Limb (tissue), 2 donors: Measurements from ENCODE around the gene CCDC57.
"Not testable (repeated sequence)": the region's sequence is repeated elsewhere in the genome, so short reads cannot be mapped to it uniquely, and the experiment has no call there.

Experiments used
- DNase-seq, 2 donors: peaks; one replicate each; pipeline ENCODE4 v3.0.0-alpha.2; 2016; ENCODE audit errors: extremely low spot score in 2 of 2

CCDC57 gene

GRCh38 chr17:82154881-82155331, 57.7 kb downstream of the CCDC57 start:
- no peak for DNase-seq

DNA sequence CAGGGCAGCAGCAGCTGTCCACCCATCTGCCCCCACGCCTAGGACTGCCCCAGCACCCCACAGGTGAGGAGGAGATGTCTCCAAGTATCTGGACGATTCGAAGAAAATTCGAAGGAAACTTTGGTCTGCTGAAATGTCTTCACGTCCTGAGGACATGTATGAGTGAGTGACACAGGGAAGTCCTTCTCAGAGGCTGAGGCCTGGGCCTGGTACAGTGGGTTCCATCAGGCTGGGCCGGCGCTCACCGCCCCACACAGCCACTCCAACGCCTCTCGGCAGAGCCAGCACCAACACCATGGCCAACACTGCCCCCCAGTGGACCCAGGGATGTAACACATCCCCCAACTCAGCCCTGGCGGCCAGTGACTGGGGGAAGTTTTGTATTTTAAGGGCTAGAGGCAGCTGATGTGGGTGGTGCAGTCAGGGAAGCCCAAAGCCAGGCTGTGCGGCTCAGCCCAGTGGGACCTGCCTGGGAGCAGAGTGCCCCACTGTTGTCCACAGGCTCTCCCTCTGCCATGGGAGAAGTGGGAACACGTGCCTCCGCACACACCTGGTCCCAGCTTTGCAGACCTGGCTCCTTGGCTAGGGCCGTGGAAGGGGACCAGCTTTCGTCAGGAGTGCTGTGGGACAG, 58.8 kb downstream of the CCDC57 start:
- DNase-seq = peak; percentile 32 to 84

GRCh38 chr17:82153295-82153691, 59.3 kb downstream of the CCDC57 start:
- DNase-seq = no peak

DNA sequence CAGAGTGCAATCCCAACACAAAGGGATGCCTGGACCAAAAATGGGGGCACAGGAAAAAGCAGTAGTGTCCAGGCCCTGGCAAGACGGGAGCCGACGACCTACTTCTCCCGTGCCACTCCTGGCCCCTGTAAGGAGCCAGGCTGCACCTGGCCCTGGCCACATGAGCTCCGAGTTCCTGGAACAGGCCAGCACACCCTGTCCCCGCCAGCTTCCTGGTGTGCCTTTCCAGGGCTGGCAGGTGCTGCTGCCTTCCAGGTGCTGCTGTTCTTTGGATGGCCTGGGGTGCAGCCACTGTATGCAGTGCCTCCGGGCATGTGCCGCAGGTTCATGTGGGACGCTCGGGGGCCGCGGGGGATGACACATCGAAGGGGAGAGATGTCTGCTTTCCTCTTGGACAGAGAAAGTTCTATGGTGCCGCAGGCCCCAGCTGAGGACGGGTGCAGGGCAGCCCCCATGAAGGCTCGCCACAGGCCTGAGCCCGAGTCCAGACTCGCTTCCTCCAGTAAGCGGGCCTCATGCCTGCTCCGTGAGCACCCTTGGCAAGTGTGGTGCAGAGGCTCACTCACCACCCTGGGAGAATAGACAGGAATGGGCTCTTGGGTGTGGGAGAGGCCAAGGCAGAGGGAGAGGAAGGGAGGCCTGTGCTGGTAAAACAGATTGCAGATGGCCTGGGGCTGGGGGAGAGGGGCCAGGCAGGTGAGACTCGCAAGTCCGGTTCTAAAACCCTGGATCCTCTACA, 59.9 kb downstream of the CCDC57 start:
- DNase-seq = no peak

DNA sequence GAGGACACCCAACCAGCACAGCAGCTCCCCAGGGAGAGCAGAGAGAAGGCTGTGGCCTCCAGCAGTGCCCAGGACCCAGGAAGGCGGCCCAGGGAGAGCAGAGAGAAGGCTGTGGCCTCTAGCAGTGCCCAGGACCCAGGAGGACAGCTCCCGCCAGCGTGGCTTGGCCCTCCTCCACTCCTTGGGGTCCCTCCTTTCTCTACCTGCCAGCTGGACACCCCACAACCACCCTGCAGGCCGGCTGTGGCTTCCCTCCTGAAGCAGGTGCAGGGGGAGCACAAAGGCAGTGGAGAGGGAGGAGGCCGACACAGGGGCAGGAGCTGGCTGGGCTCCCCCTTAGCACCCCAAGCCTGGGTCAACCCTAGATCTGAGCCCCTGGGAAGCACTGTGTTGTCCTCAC, 60.5 kb downstream of the CCDC57 start:
- no peak for DNase-seq

DNA sequence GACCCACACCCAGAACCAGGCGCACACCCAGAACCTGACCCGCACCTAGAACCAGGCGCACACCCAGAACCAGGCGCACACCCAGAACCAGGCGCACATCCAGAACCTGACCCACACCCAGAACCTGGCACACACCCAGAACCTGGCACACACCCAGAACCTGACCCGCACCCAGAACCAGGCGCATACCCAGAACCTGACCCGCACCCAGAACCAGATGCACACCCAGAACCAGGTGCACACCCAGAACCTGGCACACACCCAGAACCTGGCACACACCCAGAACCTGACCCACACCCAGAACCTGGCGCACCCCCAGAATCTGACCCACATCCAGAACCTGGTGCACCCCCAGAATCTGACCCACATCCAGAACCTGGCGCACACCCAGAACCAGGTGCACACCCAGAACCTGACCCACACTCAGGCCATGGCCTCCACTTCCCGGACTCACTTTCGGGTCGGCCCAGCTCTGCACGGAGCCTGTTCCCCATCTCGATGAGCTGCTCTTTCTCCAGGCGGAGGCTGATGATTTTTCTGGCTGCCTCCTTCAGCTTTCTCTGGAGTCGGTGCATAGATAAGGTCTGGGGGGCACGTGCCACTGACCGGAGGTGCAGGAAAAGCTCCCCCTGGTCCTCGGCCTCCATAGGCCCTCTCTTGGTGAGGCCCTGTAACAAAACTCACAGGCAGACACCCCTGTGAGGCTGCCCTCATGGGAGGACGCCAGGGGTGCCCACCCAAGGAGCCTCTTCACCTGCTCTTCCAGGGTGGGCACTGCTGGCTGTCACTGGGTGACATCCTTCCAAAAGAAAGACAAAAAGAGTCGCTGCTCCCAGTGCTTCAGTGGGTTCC, 61.3 kb downstream of the CCDC57 start:
- no peak for DNase-seq

GRCh38 chr17:82149401-82150099, 63.1 kb downstream of the CCDC57 start:
- DNase-seq = no peak

GRCh38 chr17:82148997-82149396, 63.6 kb downstream of the CCDC57 start:
- DNase-seq = no peak

GRCh38 chr17:82148011-82148410, 64.6 kb downstream of the CCDC57 start:
- no peak for DNase-seq

- no peak for DNase-seq
Measured at GRCh38 chr17:82146663-82147654, 65.7 kb downstream of the CCDC57 start.

DNA sequence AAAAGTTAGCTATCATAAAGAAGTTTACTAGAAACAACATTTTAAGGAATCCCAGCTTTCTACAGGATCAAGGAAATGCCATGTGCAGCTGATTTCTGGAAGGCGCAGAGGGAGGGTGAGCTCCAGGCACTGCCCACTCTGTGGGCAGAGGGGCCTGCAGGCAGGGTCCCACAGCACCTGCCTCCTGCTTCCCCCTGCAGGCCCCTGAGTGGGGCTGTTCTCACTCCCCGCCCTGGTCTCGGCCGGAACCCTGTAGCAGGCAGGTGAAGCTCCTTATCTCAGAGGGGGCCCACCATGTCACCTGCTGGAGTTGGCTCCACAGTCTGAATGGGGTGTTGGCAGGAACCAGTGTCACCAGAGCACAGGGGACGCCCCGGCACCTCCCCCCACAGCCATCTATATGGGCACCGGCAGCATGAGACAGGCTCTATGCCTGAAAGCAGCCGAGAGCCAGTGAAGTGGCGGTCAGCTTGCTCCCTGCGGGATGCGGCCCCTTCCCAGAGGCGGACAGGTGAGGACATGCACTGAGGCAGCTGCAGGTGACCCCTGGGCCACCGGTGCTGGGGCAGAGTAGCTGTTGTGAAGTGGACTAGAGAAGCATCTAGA, 67.0 kb downstream of the CCDC57 start:
- DNase-seq = no peak

DNA sequence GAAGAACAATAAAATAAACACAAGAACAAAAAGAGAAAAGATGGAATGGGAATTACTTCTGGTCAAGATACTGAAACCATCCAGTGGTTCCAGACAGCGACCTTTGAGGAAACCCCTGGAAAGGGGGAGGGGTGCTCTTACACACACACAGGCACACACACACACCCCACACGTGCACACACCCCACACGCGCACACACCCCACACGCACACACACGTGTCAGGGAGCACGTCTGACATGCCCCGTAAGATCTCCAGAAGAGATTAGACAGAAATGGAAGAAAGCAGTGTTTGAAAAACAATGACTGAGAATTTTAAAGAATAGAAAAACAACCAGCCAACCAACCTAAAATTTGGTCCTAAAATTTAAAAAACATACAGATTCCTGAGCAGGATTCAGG, 69.3 kb downstream of the CCDC57 start:
- no peak for DNase-seq

GRCh38 chr17:82139961-82140360, 72.7 kb downstream of the CCDC57 start:
- DNase-seq = not testable (repeated sequence)

GRCh38 chr17:82138511-82138992, 74.1 kb downstream of the CCDC57 start:
- DNase-seq = no peak

DNA sequence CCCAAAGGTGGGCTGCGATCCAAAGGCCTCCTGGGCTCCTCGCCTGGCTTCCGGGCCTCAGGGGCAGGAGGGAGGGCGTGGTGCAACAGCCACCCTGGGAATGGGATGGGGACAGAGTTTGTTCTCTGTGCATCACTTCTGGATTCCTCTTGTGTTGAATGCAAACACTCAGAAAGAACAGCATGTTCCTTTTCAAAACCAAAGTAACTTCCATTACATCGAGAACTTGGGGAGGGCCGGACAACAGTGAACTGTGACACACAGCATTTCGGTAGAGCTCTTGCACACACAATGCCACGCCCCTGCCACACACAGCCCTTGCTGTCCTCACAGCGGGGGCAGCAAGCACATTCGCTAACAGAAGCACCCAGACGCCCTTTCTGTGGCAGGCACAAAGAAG, 78.5 kb downstream of the CCDC57 start:
- DNase-seq = no peak

DNA sequence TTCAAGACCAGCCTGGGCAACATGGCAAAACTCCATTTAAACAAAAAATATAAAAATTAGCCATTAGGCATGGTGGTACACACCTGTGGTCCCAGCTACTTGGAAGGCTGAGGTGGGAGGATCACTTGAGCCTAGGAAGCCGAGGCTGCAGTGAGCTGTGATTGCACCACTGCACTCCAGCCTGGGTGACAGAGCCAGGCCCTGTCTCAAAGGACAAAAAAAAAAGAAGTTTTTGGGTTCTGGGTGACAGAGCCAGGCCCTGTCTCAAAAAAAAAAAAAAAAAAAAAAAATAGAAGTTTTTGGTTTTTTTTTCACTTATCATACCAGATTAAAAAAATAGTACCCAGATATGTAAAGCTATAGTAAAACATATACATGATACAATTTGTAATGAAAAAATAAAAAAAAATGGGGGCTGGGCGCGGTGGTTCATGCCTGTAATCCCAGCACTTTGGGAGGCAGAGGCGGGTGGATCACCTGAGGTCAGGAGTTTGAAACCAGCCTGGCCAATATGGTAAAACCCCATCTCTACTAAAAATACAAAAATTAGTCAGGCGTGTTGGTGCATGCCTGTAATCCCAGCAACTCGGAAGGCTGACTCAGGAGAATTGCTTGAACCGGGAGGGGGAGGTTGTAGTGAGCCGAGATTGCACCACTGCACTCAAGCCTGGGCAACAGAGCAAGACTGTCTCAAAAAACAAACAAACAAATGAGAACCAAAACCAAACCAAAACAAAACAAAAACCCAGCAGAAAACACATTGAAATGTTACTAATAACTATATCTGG, 79.3 kb downstream of the CCDC57 start:
- DNase-seq = not testable (repeated sequence)

DNA sequence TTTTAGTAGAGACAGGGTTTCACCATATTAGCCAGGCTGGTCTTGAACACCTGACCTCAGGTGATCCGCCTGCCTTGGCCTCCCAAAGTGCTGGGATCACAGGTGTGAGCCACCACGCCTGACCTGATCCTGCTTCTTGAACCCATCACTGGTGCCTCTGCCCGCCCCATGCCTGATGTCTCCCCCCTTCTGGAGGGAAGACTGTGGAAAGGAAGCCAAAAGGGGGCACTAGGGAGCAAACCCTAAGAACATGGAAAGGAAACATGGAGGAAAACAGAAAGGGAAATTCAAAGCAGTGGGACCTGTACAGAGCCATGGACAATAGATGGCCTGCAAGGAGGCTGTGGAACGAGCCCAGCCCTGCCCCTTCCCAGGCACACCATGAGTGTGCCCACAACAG, 83.5 kb downstream of the CCDC57 start:
- no peak for DNase-seq

- DNase-seq = no peak
Measured at GRCh38 chr17:82128287-82128686, 84.4 kb downstream of the CCDC57 start.

DNA sequence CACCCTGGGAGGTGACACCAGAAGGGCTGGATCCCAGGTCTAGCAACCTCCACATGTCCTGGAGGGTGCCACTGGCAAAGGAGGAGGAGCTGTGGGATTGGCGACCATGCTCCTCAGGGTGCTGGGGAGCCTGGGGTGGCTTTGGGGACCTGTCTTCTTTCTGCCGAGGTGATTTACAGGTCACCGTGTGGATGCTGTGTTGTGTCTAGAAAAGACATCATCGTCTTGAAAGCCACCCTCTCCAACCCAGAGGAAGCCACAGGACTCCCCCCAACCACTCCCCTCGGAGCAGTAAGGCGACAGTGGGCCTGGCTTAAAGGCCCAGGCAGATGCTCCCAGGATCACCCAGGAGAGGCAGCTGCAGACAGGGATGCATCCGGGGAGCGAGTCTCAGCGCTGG, 84.9 kb downstream of the CCDC57 start:
- no peak for DNase-seq
